GM12873 (cell line): ENCODE results near the gene SMPD3.

ENCODE experiments used
- TF ChIP-seq, protein P1 (sequence below): IDR thresholded peaks from 2 replicates; pipeline ENCODE4 v1.5.1; 2012; ENCODE audit warnings: low read depth, mild to moderate bottlenecking, moderate library complexity, low read length, control low read depth; ENCODE audit not compliant: insufficient read depth; ENCODE audit errors: missing control alignments

The SMPD3 gene

DNA sequence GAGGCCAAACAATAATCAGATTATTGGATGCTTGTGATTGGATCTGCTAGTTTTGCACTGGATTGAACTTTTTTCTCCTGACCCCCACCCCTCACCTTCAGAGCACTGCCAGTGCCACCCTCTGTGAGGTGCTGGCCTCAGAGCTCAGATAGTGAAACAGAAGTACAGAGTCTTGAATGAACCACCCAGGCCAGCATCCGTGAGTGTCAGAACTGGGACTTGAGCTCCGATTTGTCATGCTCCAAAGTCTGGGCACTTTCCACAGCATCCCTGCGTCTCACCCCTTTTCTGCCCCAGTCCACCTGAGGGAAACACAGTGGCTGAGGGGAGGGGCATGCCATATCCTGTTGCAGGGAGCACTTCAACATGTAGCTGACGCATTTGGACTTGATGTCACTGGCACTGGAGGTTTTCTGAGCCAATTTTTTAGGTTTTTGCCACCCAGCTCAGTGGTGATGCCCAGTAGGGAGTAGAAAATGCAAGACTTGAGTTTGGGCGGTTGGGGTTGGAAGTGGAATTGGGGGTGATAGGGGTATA lies 47.3 kb downstream of the SMPD3 start:
- TF ChIP-seq, protein P1, sequence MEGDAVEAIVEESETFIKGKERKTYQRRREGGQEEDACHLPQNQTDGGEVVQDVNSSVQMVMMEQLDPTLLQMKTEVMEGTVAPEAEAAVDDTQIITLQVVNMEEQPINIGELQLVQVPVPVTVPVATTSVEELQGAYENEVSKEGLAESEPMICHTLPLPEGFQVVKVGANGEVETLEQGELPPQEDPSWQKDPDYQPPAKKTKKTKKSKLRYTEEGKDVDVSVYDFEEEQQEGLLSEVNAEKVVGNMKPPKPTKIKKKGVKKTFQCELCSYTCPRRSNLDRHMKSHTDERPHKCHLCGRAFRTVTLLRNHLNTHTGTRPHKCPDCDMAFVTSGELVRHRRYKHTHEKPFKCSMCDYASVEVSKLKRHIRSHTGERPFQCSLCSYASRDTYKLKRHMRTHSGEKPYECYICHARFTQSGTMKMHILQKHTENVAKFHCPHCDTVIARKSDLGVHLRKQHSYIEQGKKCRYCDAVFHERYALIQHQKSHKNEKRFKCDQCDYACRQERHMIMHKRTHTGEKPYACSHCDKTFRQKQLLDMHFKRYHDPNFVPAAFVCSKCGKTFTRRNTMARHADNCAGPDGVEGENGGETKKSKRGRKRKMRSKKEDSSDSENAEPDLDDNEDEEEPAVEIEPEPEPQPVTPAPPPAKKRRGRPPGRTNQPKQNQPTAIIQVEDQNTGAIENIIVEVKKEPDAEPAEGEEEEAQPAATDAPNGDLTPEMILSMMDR: no peak

DNA sequence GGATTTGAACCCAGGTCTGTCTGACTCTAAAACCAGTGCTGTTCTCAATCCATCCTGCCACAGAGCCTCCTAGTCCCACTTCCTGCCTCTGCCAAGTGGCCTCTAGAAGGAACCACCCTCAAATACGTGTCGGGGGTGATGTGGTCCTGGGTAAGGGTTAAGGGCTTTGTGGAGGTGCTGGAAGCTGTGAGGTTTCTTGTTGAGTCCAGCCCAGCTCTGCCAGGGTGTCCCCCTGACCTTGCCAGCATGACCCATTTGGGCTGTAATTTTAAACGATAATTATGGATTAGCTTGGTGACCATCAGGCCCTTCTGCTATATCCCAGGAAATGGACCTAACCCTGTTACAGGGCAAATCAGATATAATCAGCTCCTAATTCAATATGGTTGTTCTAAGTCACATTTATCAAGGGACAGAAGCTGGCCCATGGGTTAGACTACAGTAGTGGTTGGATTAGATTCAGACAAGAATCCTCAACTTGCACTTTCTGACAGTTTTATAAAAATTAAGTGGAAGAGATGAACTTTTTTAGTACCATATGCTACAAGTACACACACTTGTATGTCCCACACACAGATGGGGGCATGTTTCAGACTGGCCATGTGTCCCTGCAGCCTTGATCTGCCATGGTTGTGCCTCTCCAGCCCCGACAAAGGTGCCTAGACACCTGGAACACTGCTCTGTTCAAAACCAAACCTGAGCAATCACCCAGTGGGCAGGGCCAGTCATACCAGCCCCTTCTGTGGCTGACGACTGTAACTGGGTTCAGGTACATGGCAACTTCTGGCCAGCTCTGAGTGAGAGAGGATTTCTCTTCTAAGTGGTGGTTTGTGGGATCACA lies 48.0 kb downstream of the SMPD3 start:
- TF ChIP-seq, protein P1: no peak

DNA sequence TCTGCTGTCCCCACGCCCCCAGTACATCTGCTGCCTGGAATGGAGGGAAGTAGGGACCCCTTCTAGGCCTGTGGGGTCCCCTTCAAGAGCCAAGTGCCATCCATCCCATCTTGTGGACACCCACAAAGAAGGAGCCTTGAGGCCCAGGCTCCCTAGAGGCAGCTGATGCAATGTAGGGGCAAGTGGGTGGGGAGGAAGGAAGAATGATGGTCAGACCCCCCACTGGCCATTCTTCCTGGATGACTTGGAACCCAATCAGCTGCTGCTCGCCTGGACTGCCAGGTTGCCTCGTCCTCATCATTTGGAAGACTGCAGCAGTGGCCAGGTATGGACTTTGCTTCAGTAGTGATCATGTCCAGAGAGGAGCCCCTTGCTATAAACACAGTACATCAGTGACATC lies 48.9 kb downstream of the SMPD3 start:
- TF ChIP-seq, protein P1: no peak

DNA sequence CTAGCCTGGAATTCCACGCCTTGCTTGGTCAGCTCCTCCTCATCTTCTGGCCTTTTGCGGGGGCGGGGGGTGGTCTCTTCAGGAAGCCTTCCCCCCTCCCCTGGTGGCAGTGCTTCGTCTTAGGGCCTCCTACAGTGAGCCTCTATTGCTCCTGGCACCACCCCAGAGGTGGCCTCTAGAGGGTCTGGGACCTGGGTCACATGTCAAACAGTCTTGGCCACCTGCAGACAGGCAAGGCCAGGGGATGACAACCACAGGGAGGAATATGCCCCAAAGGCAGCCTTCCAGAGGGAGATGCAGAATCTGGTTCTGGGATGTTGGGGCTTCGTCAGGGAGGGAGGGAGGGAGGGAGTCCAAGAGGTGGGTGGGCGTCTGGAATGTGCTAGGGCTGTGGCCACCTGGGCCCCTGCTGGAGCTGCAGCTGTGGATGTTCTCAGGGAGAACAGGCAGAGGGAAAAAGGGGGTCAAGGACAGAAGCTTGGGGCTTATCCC lies 50.6 kb downstream of the SMPD3 start:
- TF ChIP-seq, protein P1: no peak

DNA sequence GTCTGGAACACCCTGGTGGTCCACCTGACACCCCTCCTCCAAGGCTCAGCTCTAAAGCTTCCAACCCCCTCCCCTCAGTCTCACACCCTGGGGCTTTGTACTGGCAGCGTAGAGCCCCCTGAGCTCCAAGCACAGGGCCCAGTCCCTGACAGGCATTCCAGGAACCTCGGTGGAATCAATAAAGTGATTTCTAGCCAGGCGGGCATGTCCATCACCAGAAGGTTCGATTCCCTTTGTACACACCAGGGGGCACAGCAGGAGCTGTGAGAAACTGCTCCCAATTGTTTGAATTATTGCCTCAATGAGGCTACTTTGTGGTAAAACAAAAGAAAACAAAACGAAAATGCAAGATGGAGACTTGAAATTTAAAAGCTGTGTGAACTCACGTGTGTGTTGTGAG lies 51.8 kb downstream of the SMPD3 start:
- TF ChIP-seq, protein P1: peak; percentile 76

DNA sequence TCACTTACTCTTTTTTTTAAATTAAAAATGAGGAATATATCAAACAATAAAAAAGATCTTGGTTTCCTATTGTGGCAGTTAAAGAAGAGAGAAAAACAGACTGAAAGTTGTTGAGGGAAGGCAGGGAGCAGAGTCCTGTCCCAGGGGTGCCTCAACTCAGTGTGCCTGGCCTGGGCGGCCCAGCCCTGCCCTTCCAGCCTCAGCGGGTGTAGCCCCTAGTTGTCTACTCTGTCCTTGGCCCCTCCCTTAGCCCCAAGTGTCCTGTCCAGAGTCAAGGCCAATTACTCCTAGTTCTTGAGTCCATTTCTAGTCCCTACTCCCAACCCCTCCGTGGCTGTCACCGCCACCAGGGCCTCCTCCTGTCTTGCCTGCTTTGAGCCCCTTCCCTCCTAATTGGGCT lies 52.5 kb downstream of the SMPD3 start:
- TF ChIP-seq, protein P1: no peak

DNA sequence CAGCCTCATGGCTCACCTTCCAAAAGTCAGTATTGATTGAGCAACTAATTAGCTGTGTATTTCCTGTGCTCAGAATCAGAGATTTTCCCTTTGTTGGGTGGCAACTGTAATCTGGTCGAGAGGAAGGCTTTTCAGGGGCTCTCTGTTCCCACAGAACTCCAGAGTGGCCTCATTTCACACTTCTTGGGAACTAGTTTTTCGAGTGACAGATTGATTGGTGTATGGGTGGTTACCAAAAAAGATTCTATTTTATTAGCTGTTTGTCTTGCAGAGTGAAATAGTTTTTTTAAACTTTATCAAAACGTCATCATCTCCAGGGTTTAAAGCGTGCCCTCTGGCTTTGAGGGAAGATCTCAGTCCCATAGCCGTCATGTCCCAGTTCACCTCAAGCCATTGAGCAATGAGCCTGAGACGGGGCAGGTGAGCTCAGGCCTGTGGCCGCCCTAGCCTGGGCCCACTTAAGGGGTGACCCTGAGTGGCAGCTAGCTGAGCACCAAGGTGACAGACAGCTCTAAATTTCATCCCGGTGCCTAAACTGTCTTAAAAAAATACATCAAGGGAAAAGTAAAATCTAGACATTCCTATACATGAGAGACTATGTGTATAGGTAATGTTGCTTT lies 53.0 kb downstream of the SMPD3 start:
- TF ChIP-seq, protein P1: no peak
